ENCODE data around the gene KIRREL3.

GRCh38 chr11:126669416-126669815 lies 331.2 kb downstream of the KIRREL3 start:
- TF ChIP-seq CTCF (IDR thresholded peaks at IDR 0.05) = no peak
- TF ChIP-seq POLR2A (IDR thresholded peaks at IDR 0.05) = no peak

All from testis (tissue), 2 donors.